Endothelial cell of umbilical vein (primary cell): ENCODE results near the gene SPEN. TPM values are rescaled to one million over a fixed set of nuclear protein-coding genes. Genes with fewer than 3 reads are reported as not detected.

ENCODE experiments used
- BruUV-seq: library from RNA; stranded (reverse); fragments of 400-500 nt; replicated peaks from 2 replicates; lab custom pipeline; 2021; lab: Mats Ljungman, UMichigan
- CTCF ChIA-PET: fragments of 300-600, 350-600 bp; sonication (Branson Sonifier 250); formaldehyde crosslinking; loops from one replicate; lab custom pipeline; 2021; ENCODE audit warnings: antibody characterized with exemption, inconsistent platforms; lab: Charles Lee
- POLR2A ChIA-PET: fragments of 300-600, 350-600 bp; sonication (Branson Sonifier 250); formaldehyde crosslinking; loops from one replicate; lab custom pipeline; 2021; ENCODE audit warnings: antibody characterized with exemption, inconsistent platforms; lab: Charles Lee
- DNase-seq: peaks from one replicate; pipeline ENCODE4 v3.0.0-alpha.2; 2011; ENCODE audit warnings: low read depth, low spot score
- FAIRE-seq: peaks from 2 replicates; lab custom pipeline; 2011; peaks lifted over from hg19 to GRCh38; lab: Jason Lieb, UNC
- H2AFZ ChIP-seq: 2 replicates; pipeline ENCODE4 v1.6.0; 2012; ENCODE audit warnings: low read depth, low read length, control low read depth, inconsistent platforms
- H3K27ac ChIP-seq: 2 replicates; pipeline ENCODE4 v1.5.1; 2011; ENCODE audit warnings: low read depth, mild to moderate bottlenecking, control low read depth, low read length, moderate library complexity; ENCODE audit not compliant: insufficient read depth
- H3K27me3 ChIP-seq, 2 experiments: 2 replicates each; pipeline versions ENCODE4 v1.6.0 to v1.6.1; 2011; ENCODE audit warnings: low read length in 2 of 2, mixed read lengths in 1 of 2; ENCODE audit not compliant: control insufficient read depth in 2 of 2, insufficient read depth in 2 of 2
- H3K36me3 ChIP-seq, 2 experiments: 2 replicates in 1 of 2; 3 replicates in 1 of 2; pipeline ENCODE4 v1.5.1; 2011; ENCODE audit warnings: low read length in 2 of 2, mild to moderate bottlenecking in 1 of 2, moderate library complexity in 1 of 2; ENCODE audit not compliant: control insufficient read depth in 2 of 2, insufficient read depth in 2 of 2; ENCODE audit errors: extremely low read depth in 1 of 2
- H3K4me1 ChIP-seq: 3 replicates; pipeline ENCODE4 v1.5.1; 2011; ENCODE audit warnings: mild to moderate bottlenecking, low read length; ENCODE audit not compliant: control insufficient read depth, insufficient read depth; ENCODE audit errors: extremely low read depth
- H3K4me2 ChIP-seq: 2 replicates; pipeline ENCODE4 v1.6.1; 2011; ENCODE audit warnings: low read length, control low read depth, mixed read lengths; ENCODE audit not compliant: insufficient read depth
- H3K4me3 ChIP-seq, 3 experiments: fragments of 200-600 bp in 1 of 3; sonication (generic), shearing (Covaris generic) in 1 of 3; replicated peaks in 1 of 3; 2 replicates each; pipeline ENCODE4 v1.5.1; 2011 to 2016; ENCODE audit warnings: control low read depth in 3 of 3, low read length in 3 of 3, mild to moderate bottlenecking in 2 of 3, inconsistent platforms in 1 of 3, low read depth in 1 of 3, moderate library complexity in 1 of 3; ENCODE audit not compliant: insufficient read depth in 1 of 3
- H3K79me2 ChIP-seq: 2 replicates; pipeline ENCODE4 v1.6.0; 2012; ENCODE audit warnings: low read length, inconsistent platforms; ENCODE audit not compliant: control insufficient read depth, insufficient read depth
- H3K9ac ChIP-seq: replicated peaks from 2 replicates; pipeline ENCODE3; 2011; ENCODE audit warnings: low read length, control low read depth; ENCODE audit not compliant: insufficient read depth; ENCODE audit errors: extremely low read depth
- H3K9me1 ChIP-seq: replicated peaks from 3 replicates; pipeline ENCODE4 v1.6.0; 2011; ENCODE audit warnings: mild to moderate bottlenecking, low read length; ENCODE audit not compliant: control insufficient read depth, insufficient read depth; ENCODE audit errors: extremely low read depth
- H3K9me3 ChIP-seq: replicated peaks from 2 replicates; pipeline ENCODE4 v1.5.1; 2012; ENCODE audit warnings: low read length, inconsistent platforms; ENCODE audit not compliant: control insufficient read depth, insufficient read depth
- H4K20me1 ChIP-seq: replicated peaks from 2 replicates; pipeline ENCODE3; 2011; ENCODE audit warnings: mild to moderate bottlenecking, low read length; ENCODE audit not compliant: control insufficient read depth, insufficient read depth; ENCODE audit errors: extremely low read depth
- EZH2 ChIP-seq: IDR thresholded peaks from 2 replicates; pipeline ENCODE4 v1.6.1; 2012; ENCODE audit warnings: borderline replicate concordance, low read depth, mild to moderate bottlenecking, moderate library complexity, low read length, inconsistent platforms; ENCODE audit not compliant: severe bottlenecking
- FOS ChIP-seq: IDR thresholded peaks from 2 replicates; pipeline ENCODE4 v1.6.1; 2011; ENCODE audit warnings: mild to moderate bottlenecking, low read length, moderate library complexity, borderline replicate concordance; ENCODE audit not compliant: insufficient read depth
- GATA2 ChIP-seq: IDR thresholded peaks from 2 replicates; pipeline ENCODE4 v1.7.0; 2011; ENCODE audit warnings: low read depth, mild to moderate bottlenecking, moderate library complexity, mixed read lengths, low read length; ENCODE audit not compliant: insufficient read length, insufficient read depth
- JUN ChIP-seq: IDR thresholded peaks from 2 replicates; pipeline ENCODE4 v1.6.1; 2011; ENCODE audit warnings: borderline replicate concordance, low read depth; ENCODE audit not compliant: insufficient read length, insufficient read depth
- MYC ChIP-seq: IDR thresholded peaks from one replicate; pipeline ENCODE4 v1.6.1; 2011; ENCODE audit warnings: mild to moderate bottlenecking, low read depth, low read length
- POLR2A ChIP-seq: IDR thresholded peaks from 2 replicates; pipeline ENCODE4 v1.6.1; 2012; ENCODE audit warnings: low read depth, mild to moderate bottlenecking, control low read depth, low read length
- POLR2AphosphoS5 ChIP-seq: IDR thresholded peaks from 2 replicates; pipeline ENCODE4 v1.6.1; 2012; ENCODE audit warnings: low read depth, mild to moderate bottlenecking, control low read depth, low read length, moderate library complexity; ENCODE audit not compliant: insufficient read depth
- dilution Hi-C: fragments of 300-500 bp; cut with MboI; formaldehyde crosslinking; loops from one replicate; pipeline ENCODE4 v1.15.0; 2019; ENCODE audit warnings: low sequenced_read_pairs; ENCODE audit not compliant: extremely low pct_ligation_motif_present
- intact Hi-C: fragments of 100-400 bp; cut with micrococcal nuclease; formaldehyde crosslinking; loops from one replicate; pipeline ENCODE4 v1.10.0; 2022
- polyA plus RNA-seq, 4 experiments: library from polyadenylated mRNA; depleted of rRNA in 3 of 4; stranded (reverse) in 3 of 4; unstranded in 1 of 4; fragments of >200 nt; gene quantifications; 2 replicates each; pipeline versions ENCODE4 v1.2.1 to v1.2.3, GENCODE V29; 2011 to 2012; ENCODE audit warnings: missing spikeins in 1 of 4
- total RNA-seq: library from RNA; stranded (reverse); gene quantifications from 2 replicates; pipeline ENCODE4 v1.2.3, GENCODE V29; 2021
- TF ChIP-seq, protein P1 (sequence below): IDR thresholded peaks from 2 replicates; pipeline ENCODE4 v1.6.1; 2011; ENCODE audit not compliant: insufficient read depth, insufficient read length
- TF ChIP-seq, protein P2 (sequence below), 2 donors: IDR thresholded peaks; 1 replicate in 1 of 2; 2 replicates in 1 of 2; pipeline ENCODE4 v1.5.1; 2011; ENCODE audit warnings: low read length in 2 of 2, mild to moderate bottlenecking in 2 of 2, moderate library complexity in 2 of 2, control low read depth in 1 of 2, inconsistent platforms in 1 of 2, low read depth in 1 of 2; ENCODE audit not compliant: insufficient read depth in 1 of 2; ENCODE audit errors: extremely low read depth in 1 of 2

SPEN gene
- total and polyA plus RNA-seq, 2 donors (not counting 3 experiments of a cell fraction or from before 2014, with no cell fraction given) = 9.3 to 44.4 TPM

DNA sequence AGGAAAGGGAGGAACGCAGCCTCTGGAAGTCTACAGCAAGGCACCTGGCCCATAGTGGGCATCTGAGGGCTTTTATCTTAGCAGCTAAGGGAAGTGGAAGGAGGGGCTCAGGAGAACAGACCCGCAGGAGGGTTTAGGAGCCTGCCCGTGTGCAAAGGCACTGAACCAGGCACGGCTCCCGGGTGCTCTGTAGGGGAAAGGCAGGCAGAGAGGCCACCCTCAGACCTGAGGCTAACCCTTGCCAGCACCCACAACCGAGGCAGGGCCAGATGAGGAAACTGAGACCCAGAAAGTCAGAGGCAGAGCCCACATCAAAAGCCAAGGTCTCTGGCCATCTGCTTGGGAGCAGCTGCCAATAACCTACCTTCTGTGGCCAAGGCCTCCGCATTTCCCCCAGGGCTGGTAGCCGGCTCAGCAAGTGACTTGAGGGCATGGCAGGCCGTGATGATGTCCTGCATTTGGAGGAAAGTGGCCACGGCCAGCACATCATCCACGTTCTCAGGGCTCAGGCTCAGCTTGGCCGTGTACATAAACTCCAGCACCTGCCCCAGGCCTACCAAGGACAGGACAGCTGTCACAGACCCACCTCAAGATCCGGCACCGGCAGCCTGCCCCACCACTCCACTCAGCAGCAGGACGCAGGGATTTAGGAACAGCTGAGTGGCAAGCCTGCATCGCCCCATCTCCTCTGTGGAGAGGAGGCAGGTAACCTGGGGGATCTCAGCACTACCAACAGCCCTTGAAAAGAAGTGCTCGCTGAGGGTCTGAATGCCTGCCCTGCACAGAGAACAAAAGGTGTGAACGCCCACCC, 99.3 kb downstream of the SPEN start:
- ChIA-PET CTCF (interaction anchor here (0.8 kb wide), 1 partner anchor 9 kb away, joined by 3 read pairs; no protein-coding TSS in a partner anchor), POLR2A (no interaction called here)
- dilution Hi-C loops (no loop called here), intact Hi-C loops (no loop called here)
- no peaks in the 10 kb centered on the region for H3K9me1 ChIP-seq
- no peak overlapping the region for H3K27ac ChIP-seq
- H3K4me3 ChIP-seq = no peak overlapping the region
- TF ChIP-seq MYC (no peak), EZH2 (no peak), JUN (no peak), FOS (no peak), POLR2AphosphoS5 (no peak), GATA2 (no peak), POLR2A (no peak)
- TF ChIP-seq, protein P1, sequence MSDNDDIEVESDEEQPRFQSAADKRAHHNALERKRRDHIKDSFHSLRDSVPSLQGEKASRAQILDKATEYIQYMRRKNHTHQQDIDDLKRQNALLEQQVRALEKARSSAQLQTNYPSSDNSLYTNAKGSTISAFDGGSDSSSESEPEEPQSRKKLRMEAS = no peak
- TF ChIP-seq, protein P2, sequence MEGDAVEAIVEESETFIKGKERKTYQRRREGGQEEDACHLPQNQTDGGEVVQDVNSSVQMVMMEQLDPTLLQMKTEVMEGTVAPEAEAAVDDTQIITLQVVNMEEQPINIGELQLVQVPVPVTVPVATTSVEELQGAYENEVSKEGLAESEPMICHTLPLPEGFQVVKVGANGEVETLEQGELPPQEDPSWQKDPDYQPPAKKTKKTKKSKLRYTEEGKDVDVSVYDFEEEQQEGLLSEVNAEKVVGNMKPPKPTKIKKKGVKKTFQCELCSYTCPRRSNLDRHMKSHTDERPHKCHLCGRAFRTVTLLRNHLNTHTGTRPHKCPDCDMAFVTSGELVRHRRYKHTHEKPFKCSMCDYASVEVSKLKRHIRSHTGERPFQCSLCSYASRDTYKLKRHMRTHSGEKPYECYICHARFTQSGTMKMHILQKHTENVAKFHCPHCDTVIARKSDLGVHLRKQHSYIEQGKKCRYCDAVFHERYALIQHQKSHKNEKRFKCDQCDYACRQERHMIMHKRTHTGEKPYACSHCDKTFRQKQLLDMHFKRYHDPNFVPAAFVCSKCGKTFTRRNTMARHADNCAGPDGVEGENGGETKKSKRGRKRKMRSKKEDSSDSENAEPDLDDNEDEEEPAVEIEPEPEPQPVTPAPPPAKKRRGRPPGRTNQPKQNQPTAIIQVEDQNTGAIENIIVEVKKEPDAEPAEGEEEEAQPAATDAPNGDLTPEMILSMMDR (IDR thresholded peaks at IDR 0.05; ENCODE audit: extremely low read depth in 1 of 2, insufficient read depth in 1 of 2, low read depth in 1 of 2, low read length in 2 of 2) = no peak
- H3K4me2 ChIP-seq = no peak overlapping the region
- no peaks in the 10 kb centered on the region for H3K27me3 ChIP-seq
- H2AFZ ChIP-seq = no peak overlapping the region
- no peak overlapping the region for H3K9ac ChIP-seq
- BruUV-seq = no TSS peak
- H4K20me1 ChIP-seq = no peaks in the 10 kb centered on the region
- peaks cover 32% of the 10 kb centered on the region for H3K4me1 ChIP-seq
- DNase-seq (no peak), FAIRE-seq (no peak)
- peaks cover 20% of the 10 kb centered on the region for H3K79me2 ChIP-seq
- peaks cover 19 to 54% of the 10 kb centered on the region in 2 experiments for H3K36me3 ChIP-seq
- H3K9me3 ChIP-seq = no peaks in the 10 kb centered on the region
